NCI-H2196 (cell line): ENCODE data around the gene SIRT5.

Experiments
- DNase-seq: peaks from one replicate; lab custom pipeline; 2025; ENCODE audit not compliant: unreplicated experiment; lab: John Stamatoyannopoulos, UW

Gene SIRT5

DNA sequence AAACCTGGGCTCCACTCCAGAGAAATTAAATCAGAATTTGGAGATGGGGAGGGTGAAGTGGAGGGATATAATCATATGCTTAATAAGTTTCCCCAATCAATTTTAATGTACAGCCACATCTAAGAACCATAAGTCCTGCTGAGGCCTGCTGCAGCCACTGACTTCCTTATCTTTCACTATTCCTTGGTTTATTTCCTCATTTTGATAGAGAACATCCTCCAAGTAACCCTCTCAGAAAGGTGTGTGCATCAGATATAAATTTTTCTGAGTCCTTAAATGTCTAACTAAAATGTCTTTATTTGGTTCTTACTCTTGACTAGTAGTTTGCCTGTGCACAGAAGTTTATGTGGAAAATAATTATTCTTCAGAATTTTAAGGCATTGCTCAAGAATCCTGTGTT lies 23.7 kb upstream of the SIRT5 start:
- no peak for DNase-seq

DNA sequence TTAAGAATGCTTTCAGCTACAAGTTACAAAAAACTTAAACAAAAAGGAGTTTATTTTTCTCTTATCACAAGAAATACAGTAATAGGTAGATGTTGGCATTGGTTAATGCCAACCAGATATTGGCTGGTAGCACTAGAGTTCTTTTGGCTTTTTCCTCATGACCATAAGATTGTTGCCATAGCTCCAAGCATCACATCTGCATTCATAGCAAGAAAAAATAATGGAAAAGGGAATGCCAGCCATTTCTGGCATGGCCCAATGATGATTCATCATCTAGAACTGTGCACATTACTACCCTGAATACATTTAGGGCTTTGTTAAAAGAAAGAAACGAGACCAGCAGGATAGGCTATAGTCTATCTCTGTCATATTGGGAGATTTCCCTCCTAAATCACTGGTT lies 20.8 kb upstream of the SIRT5 start:
- DNase-seq = no peak

DNA sequence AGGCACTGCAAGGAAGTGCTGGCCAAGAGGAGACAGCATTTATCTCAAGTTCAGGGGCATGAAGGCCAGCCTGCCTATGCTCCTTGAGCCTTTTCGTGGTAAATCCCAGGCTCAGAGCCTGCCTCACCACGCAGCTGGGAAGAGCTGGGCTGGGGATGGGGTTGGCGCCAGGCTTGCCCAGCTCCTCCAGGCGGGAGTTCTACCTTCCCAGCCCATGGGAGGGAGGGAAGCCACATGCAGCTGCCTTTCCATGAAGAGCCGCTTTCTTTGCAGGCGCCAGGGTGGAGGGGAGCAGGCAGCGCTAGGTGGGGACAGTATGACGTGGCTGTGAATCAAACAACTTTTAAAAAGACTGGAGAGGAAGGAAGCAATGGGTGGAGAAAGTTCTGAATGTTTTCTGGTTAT lies 19.5 kb upstream of the SIRT5 start:
- no peak for DNase-seq

DNA sequence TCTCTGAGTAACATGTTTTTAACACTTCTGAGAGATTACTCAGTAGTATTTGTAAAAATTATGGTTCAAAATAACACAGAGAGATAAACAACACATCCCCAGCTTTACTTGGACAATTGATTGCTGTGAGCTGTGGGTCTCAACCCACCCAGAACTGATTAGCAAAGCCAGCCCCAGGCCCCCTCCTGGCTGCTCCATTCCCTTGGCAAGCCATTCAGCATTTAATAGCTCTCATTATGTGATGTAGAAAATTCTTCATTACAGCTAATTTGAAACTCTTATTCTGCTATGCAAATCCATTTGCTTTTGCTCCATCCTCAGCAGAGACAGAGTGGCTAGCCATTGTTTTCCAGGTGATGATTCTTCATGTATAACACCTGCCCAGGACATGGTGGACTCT lies 16.6 kb upstream of the SIRT5 start:
- no peak for DNase-seq

DNA sequence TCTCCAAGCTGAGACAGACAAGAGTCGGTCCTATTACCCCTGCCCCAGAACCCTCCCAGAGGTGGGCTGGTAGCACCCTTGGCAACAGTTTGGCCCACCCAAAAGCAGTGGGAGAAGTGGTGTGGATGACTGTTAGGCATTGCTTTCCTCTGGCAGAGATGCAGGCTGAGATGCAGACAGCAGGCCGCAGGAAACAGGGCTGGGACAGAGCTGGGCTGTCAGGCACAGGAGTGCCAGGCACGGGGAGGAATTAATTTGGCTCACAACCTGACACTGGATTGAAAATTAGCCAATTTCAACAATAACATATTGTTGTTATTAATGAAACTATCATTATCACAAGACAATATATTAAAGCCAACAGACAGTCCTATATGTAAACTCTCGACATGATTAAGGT lies 15.7 kb upstream of the SIRT5 start:
- DNase-seq = no peak

DNA sequence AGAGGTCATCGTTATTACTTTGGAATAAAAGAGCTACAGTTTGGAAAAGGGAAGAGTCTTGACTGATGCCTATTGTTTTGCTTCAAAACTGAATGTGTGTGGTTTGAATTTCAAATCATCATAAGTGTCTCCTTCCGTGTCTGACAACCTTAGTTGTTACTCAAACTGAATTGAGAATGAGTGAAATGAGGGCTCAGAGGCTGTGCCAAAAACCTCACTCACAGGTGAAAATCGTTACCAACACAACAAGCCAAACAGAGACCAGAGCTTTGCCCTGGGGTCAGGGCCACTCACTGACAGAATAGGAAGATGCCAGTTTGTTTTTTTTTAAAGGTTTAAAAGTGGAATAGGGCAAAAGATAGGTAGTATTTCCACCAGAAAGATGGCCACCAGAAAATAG lies 15.2 kb upstream of the SIRT5 start:
- DNase-seq = peak; percentile 61

DNA sequence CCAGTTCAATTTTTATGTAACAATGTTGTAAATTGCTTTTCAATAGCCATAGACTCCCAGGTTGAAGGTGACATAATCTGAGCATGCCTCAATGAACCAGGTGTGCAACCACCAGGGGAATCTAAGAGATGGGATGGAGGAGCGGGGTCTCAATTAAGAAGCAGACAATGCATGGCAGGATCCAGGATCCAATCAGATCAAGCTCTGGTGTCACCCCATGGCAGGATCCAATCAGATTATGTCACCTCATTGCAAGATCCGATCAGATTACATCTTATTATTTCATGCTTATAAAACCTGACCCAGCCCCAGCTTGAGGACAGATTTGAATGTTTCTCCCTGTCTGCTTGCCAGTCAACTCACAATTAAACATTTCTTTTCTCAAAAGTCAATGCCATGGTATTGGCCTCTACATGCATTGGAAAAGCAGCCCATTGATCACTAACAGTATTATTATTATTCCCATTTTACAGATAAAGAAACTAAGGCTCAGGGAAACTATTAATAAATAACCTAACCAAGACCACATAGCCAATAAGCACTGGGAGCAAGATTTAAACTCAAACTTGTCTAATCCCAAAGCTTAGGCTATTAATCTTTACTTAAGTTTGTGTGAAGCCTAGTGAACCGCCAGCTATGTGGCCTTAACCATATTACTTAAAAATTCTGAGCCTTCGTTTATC lies 14.3 kb upstream of the SIRT5 start:
- DNase-seq = peak; percentile 64

DNA sequence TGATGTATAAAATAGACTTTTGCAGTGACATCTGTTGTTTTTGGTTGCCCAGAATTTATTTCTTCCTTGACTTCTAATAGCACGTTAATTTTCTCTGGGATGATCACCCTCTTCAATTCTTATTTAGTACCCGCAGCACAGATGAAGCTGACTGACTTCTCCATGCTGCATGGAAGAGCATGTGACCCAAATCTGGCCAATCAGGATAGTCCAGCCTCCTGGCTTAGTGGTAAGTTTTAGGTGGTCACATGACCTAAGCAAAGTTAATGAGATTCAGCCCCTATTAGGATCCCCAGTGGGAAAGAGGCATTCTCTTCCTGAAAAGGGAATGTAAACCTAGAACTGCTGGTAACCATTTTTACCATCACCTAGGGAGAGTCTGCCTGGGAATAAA lies 13.8 kb upstream of the SIRT5 start:
- DNase-seq = no peak

DNA sequence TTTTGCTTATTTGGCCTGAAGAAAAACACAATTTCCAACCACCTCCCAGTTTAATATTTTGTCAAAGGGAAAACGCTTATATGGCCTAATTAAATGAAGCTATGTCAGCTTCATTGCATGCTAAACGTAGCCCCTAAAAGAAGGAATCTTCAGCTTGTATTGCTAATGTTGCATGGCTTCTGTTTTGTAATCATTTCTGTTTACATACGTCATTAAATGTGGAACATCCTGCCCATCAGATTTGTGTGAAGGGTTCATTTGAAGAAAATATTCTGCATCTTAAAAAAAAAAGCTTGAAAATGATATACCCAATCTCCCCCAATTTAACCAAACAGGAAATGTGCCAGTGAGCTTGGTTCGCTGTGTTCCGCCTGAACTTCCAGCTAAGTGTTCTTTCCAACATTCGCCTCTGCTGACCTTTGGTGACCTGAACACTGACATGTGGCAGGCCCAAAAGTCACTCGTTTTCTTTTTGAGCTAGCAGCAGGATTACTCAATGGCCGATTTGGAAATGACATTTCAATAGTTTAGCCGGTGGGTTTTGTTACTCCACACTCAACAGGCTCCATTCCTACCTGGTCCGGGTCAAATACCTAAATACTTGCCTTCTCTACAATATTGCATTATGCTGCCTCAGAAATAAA lies 12.7 kb upstream of the SIRT5 start:
- no peak for DNase-seq

DNA sequence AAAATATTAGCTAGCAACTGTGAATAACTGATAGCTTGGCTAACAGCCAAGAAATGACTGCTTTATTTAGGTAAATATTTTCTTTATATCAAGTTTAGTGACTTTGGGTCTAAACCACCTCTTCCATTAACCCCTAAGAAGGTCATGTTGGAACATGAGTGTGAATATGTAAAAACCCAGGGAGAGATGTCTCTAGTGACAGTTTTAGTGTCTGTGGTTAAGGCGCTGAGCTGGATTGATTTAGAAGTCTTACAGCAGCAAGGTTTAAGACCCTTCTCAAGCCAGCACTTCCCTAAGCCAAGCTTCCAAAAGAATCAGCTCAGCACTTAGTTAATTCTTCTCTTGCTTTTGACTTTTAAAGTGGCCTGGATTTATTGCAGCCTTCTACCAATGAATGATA lies 11.4 kb upstream of the SIRT5 start:
- DNase-seq = no peak

DNA sequence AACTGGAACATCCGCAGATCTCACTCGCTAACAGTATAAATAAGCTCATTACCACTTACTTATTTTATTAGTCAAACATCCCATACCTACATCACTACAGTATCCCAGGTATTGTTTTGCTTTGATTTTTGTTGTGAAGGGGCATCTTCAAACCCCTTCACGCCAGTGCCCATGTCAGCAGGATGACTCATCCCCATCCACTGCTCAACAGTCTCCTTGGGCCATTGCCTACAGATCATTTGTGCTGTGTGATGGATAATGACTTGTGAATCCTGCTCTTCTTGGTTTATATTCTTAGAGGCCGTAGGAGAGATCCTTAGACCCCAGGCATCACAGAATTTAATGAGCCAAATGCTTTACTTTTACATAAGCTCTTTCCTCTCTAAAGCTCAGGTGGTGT lies 8.5 kb upstream of the SIRT5 start:
- DNase-seq = no peak

DNA sequence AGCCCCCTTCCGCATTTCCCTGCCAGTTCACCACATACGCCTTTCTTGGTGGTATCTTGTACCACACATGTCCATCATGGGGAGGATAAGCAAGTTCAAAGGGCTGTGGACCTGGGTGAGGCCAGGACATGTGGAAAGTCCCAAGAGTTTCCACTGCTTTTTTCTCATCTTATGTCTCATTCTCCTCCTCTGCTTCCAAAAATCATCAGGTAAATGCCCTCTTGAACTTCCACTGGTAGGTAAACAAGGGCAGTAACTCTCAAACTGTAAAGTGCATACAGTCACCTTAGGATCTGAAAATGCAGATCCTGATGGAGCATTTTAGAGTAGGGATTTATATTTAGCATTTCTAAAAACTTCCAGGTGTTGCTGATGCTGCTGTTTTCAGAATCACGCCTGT lies 7.9 kb upstream of the SIRT5 start:
- DNase-seq = no peak

DNA sequence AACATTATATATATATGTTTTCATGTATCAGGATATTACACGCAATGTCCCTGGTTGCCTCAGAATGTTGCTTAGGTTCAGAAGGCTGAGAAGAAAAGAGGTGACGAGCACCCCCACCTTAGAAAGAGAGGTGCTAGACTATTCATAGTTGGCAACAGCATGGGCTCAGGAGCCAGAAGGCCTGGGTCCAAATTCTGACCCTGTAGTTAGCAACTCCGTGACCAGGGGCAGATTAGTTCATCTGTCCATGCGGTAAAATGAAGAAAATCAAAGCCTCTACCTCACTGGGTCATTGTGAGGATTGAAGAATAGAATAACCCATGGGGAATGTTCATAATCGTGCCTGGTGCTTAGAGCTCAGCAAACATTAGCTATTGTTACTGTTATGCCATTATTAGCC lies 5.4 kb upstream of the SIRT5 start:
- no peak for DNase-seq

DNA sequence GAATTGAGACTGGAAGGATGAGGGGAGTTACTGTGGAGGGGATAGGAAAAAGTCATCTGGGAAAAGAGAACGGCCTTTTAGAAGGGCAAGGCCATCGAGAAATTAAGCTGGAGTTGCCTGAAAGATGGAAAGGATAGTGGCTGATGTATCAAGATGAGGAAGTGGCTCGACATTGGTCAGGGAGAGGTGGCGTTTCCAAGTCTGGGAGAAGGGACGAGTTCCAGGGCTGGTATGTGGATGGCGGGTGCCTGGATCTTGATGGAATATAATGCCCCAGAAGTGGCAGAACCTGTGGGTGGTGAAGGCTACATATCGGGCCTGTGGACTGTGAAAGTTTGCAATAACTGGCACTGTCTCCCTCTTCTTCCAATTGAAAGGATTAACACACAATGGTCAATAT lies 2.2 kb upstream of the SIRT5 start:
- DNase-seq = no peak

DNA sequence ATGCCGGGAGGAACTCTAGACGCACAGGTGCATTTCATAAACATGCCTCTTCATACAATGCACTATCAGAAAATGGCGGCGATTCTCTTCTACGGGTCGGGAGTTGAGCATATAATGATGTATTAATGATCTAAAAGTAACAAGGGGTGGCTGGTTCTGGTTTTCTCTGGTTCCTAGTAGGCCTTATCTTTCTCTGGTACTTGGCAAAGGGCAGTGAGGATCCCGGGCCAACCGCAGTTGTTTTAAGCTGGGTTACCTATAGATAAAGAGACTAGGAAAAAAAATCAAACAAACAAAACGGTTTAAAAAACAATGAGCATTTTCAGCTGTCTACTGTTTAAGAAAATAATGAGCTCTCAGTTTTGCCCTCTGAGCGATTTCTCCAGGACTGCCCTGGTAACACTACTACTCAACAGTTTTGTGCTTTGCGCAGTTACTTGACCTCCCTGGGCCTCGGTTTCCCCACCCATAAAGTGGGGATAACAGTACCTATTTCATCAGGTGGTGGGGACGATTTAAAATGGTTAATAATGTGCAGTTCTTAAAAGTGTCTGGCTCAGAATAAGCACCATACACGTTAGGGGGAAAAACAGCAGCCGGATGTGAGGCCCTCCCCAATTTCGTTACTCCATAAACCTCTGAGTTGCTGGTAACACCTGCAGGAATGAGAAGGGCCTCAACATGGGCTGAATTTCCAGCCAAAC lies 1.3 kb upstream of the SIRT5 start:
- DNase-seq = no peak

DNA sequence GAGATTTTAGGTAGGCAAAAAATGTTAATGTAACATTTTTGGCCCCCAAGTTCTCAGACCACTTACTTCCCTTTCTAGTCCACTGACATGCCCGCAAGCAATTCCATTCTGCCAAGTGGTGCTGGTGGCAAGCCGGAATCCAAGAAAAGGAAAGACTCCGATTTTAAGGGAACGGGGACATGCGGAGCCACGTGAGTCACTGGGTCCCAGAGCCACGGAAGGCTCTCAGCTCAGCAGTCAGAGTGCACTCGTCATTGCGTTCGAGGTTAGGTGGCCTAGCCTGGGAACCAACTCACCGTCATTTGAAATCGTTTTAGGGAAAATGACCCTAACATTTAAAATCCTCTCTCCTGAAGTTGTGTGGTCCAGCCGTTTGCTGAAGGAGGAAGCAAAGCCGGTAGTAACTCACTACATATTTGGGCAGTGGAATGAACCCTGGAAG lies 711 bp upstream of the SIRT5 start:
- DNase-seq = no peak

DNA sequence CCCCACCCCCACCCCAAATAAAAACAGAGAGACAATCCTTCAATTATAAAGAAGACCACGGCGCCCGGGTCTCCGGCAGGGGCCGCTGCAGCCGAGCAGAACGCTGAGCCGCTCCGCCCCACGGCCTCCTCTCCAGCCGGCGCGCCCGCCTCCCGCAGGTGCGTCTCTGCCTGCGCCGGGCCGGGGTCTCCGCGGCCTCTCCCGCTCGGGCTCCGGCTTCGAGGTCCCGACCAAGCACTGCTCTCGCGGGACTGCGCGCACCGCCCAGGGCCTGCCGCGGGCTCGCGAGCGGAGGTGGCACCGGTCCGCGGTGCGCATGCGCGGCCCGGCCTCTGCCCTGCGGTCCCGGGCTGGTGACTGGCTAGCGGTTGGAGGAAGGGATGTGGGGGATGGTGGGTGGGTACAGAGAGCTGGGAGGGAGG lies 241 bp upstream of the SIRT5 start:
- DNase-seq = peak; percentile 92

DNA sequence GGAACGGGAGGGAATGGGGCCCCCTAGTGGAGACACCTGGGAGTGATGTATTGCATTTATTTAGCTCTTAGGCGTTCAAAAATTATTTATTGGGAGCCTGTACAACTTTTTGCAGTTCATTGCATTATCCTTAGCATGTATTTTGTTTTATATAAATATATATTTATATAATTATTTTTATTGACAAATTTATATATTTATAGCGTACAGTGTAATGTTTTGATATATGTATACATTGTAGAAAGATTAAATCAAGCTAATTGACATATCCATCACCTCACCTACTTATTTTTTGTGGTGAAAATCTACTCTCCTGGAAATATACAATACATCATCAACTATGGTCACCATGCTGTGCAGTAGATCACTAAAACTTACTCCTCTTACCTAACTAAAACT lies 975 bp downstream of the SIRT5 start:
- DNase-seq = no peak

DNA sequence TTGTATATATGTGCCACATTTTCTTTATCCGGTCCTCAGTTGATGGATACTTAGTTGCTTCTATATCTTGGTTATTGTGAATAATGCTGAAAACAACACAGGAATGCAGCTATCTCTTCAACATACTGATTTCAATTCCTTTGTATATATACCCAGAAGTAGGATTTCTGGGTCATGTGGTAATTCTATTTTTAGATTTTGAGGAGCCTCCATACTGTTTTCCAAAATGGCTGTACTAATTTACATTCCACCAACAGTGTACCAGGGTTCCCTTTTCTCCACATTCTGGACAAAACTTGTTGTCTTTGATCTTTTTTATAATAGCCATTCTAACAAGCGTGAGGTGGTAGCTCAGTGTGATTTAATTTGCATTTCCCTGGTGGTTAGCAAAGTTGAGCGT lies 1.6 kb downstream of the SIRT5 start:
- DNase-seq = no peak

DNA sequence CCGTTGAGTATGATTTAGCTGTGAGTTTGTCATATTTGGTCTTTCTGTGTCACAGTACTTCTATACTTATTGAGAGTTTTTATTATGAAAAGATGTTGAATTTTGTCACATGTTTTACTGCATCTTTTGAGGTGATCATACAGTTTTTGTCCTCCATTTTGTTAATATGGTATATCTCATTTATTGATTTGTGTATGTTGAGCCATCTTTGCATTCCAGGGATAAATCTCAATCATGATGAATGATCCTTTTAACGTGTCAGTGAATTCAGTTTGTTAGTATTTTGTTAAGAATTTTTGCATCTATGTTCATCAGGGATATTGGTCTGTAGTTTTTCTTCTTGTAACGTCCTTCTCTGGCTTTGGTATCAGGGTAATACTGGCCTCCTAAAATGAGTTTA lies 3.5 kb downstream of the SIRT5 start:
- DNase-seq = no peak

DNA sequence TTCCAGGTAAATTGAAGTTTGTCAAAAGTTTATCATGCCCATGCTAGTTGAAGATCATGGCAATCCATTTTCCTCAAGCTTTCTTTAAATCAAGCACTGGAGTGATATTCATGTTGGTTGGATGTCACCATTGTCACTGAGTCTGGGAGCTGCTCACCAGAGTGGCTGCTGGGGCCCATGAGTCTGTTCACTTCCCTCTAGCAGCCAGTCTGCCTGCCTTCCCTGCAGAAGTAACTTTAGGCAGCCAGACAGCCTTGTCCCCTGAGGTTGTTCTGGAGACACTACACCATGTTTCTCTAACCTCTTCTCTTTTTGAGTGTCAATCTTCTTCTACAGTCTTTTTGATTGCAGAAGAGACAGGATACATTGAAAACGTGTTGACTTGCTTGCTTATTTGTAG lies 5.5 kb downstream of the SIRT5 start:
- no peak for DNase-seq

DNA sequence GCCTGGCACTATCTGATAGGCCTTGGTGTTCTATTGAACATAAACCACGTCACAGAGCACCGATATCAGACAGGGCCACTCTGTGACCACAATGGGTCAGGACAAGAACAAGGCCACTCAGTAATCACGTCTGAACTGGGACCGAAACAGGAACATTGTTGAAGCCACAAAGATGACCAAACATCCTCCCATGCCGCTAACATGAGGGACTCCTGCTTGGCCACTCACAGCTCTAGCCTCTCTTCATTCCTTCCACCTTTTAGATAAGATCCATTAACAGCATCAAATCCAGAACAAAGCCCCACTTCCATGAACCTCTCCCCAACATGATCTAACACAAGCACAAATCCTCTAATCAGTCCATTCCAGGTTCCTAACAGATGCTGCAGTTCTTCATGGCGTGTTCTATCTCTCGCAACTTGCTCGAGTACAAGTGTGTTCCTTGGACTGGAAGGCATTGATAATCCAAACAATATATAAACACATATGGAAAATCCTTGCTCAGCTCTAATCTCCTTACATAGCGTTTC lies 7.4 kb downstream of the SIRT5 start:
- no peak for DNase-seq
